Chondrocyte (in vitro differentiated cells): ENCODE measurements around the gene LPAR1. TPM values are rescaled to one million over a fixed set of nuclear protein-coding genes. Genes with fewer than 3 reads are reported as not detected.

Source experiments
- DNase-seq: peaks from one replicate; pipeline ENCODE4 v3.0.0; 2021; ENCODE audit warnings: mixed read lengths, low spot score
- H3K27ac Mint-ChIP-seq: one replicate; pipeline ENCODE4 v1.8.0; 2021; ENCODE audit warnings: mild to moderate bottlenecking, moderate library complexity, mixed read lengths; ENCODE audit not compliant: unreplicated experiment
- H3K27me3 Mint-ChIP-seq: 2 replicates; pipeline ENCODE4 v1.8.0; 2021; ENCODE audit warnings: low read depth, mixed read lengths
- H3K36me3 Mint-ChIP-seq: 2 replicates; pipeline ENCODE4 v1.8.0; 2021; ENCODE audit warnings: low read depth, mixed read lengths
- H3K4me1 Mint-ChIP-seq: 2 replicates; pipeline ENCODE4 v1.8.0; 2021; ENCODE audit warnings: low read depth, mild to moderate bottlenecking, mixed read lengths
- H3K4me3 Mint-ChIP-seq: one replicate; pipeline ENCODE4 v1.8.0; 2021; ENCODE audit warnings: mild to moderate bottlenecking, moderate library complexity, mixed read lengths; ENCODE audit not compliant: unreplicated experiment
- H3K9me3 Mint-ChIP-seq: 2 replicates; pipeline ENCODE4 v1.8.0; 2021; ENCODE audit warnings: low read depth, mixed read lengths
- long read RNA-seq: library from polyadenylated mRNA; stranded (forward); transcript quantifications from one replicate; pipeline ENCODE4 v2.0.0, GENCODE V29; 2021
- total RNA-seq: library from RNA; stranded (reverse); gene quantifications from 3 replicates; pipeline ENCODE4 v1.2.1, GENCODE V29; 2021
- TF ChIP-seq, protein P1 (sequence below): fragments of 200-600 bp; sonication (generic); IDR thresholded peaks from 2 replicates; pipeline ENCODE4 v1.5.0; 2021; ENCODE audit warnings: antibody characterized with exemption, mild to moderate bottlenecking, moderate library complexity

Gene LPAR1, protein sequence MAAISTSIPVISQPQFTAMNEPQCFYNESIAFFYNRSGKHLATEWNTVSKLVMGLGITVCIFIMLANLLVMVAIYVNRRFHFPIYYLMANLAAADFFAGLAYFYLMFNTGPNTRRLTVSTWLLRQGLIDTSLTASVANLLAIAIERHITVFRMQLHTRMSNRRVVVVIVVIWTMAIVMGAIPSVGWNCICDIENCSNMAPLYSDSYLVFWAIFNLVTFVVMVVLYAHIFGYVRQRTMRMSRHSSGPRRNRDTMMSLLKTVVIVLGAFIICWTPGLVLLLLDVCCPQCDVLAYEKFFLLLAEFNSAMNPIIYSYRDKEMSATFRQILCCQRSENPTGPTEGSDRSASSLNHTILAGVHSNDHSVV
- 33.5 to 35.4 TPM (median 34.0 TPM) in 3 replicates for total RNA-seq
- long read RNA-seq, partial matches to known transcripts = 0 of 45 reads
- long read RNA-seq, other reads (novel, unspliced or antisense) = 40 of 45 reads

DNA sequence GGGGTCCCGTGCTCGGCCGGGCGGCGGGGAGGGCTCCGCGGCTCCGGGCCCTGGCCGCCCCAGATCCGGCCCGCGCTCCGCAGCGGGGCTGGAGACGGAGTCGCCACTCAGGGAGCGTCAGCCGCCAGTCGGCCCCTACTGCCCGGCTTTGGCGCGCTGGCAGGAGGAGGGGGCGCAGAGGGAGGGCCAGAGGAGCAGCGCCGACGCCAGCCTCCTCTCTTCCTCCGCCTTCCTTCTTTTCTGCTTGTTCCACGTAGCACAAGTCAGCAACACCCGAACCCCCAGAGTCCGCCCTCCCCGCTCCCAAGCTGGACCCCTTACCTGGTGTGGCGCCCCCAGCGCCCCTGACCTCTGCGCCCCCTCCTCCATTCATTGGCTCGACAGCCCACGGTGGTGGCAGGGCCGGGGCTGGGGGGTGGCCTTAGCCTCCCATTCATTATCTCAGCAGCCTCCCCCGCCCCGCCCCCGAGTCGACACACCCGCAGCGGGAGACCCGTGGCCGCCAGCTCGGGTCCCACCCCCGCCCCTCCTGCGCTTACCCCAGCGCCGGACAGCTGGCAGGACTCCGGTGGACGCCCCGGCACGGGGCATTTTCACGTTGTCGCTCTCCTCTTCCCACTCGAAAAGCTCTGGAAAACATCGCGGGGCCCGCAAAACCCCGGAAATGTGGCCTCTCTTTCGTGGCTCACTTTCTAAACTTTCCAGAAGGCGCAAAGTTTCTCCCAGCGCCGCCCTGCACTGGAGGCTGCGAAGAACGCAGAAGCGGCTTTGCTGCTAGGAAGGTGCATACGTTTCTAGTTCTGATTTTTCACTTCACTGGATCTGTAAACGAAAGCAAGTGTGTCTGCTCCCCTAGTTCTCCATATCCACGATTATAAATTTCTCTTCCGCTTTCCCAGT lies at the start of gene LPAR1:
LPAR1 (minus strand) TSS at position 140 of the 900 bp plus-strand sequence. CDS start 66,353 bp downstream, outside the sequence.
- no peaks in the 10 kb centered on the region for H3K27me3 Mint-ChIP-seq
- no peaks in the 10 kb centered on the region for H3K9me3 Mint-ChIP-seq
- TF ChIP-seq, protein P1, sequence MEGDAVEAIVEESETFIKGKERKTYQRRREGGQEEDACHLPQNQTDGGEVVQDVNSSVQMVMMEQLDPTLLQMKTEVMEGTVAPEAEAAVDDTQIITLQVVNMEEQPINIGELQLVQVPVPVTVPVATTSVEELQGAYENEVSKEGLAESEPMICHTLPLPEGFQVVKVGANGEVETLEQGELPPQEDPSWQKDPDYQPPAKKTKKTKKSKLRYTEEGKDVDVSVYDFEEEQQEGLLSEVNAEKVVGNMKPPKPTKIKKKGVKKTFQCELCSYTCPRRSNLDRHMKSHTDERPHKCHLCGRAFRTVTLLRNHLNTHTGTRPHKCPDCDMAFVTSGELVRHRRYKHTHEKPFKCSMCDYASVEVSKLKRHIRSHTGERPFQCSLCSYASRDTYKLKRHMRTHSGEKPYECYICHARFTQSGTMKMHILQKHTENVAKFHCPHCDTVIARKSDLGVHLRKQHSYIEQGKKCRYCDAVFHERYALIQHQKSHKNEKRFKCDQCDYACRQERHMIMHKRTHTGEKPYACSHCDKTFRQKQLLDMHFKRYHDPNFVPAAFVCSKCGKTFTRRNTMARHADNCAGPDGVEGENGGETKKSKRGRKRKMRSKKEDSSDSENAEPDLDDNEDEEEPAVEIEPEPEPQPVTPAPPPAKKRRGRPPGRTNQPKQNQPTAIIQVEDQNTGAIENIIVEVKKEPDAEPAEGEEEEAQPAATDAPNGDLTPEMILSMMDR = no peak
- peaks cover 47% of the 10 kb centered on the region for H3K4me1 Mint-ChIP-seq
- peak within 1 kb of the TSS; percentile 87 for H3K27ac Mint-ChIP-seq
- H3K4me3 Mint-ChIP-seq = peak within 1 kb of the TSS; percentile 83
- DNase-seq = peak; percentile 85
- H3K36me3 Mint-ChIP-seq = no peaks in the 10 kb centered on the region

DNA sequence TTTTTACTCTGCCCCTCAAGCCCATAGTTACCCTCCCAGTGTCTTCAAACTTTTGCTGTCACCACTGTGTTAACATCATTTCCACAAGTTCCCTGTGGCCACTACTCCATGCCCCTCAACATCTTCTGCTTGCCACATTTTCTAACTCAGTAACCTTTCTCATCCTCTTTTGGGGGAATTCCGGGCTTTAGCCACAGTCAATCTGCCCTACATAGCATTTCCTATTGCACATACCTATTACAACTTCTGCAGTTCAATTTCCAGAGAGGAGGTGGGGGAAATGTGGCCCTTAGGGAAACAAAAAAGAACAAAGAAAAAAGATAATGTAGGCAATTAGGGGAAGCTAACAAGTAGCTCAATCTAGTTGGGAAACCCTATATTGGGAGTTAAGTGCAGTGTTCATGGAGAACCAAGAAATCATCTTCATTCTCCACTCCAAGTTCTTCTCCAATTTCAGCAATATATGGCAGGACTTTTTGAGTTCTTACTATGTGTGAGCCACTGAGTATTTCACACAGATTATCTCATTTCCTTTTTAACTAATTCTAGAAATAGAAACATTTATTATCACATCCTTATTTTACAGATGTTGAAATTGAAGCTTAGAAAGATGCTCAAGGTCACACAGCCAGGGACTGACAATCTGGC lies 40.2 kb upstream of the LPAR1 start:
- TF ChIP-seq, protein P1 = no peak
- no peak overlapping the region for H3K27ac Mint-ChIP-seq
- H3K9me3 Mint-ChIP-seq = no peaks in the 10 kb centered on the region
- DNase-seq = no peak
- H3K4me3 Mint-ChIP-seq = no peak overlapping the region
- no peaks in the 10 kb centered on the region for H3K27me3 Mint-ChIP-seq
- H3K36me3 Mint-ChIP-seq = no peaks in the 10 kb centered on the region
- no peaks in the 10 kb centered on the region for H3K4me1 Mint-ChIP-seq

DNA sequence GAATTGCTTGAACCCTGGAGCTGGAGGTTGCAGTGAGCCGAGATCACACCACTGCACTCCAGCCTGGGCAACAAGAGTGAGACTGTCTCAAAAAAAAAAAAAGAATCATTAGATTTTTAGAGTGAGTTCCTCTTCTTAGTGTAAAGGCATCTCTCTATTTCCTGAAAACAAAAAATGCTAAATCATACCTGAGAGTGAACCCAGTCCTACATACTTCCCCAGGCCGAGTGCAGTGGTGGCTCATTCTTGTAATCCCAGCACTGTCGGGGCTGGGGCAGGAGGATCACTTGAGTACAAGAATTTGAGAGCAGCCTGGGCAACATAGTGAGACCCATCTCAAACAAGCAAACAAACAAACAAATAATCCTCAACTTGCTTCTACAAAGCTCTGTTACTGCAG lies 38.2 kb upstream of the LPAR1 start:
- no peaks in the 10 kb centered on the region for H3K9me3 Mint-ChIP-seq
- H3K36me3 Mint-ChIP-seq = no peaks in the 10 kb centered on the region
- TF ChIP-seq, protein P1 = no peak
- H3K4me1 Mint-ChIP-seq = no peaks in the 10 kb centered on the region
- H3K27ac Mint-ChIP-seq = no peak overlapping the region
- no peak for DNase-seq
- no peaks in the 10 kb centered on the region for H3K27me3 Mint-ChIP-seq
- H3K4me3 Mint-ChIP-seq = no peak overlapping the region

DNA sequence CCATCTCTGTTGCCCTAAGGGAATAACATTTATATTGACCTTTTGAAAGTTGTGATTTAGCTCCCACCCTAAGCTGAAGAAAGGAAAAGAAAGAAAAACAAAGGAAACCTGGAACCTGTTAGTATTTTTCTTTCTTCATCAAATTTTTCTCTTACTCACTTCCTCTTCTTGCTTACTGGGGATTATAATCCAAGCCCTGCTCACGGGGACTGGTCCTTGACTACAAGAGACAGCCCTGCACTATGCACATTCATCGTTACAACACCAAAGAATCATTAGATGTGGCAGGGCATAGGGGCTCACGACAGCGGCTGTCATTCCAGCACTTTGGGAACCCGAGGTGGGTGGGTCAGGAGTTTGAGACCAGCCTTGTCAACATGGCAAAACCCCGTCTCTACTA lies 37.8 kb upstream of the LPAR1 start:
- H3K27me3 Mint-ChIP-seq = no peaks in the 10 kb centered on the region
- no peak overlapping the region for H3K27ac Mint-ChIP-seq
- TF ChIP-seq, protein P1 = no peak
- H3K4me1 Mint-ChIP-seq = no peaks in the 10 kb centered on the region
- no peak overlapping the region for H3K4me3 Mint-ChIP-seq
- H3K36me3 Mint-ChIP-seq = no peaks in the 10 kb centered on the region
- no peak for DNase-seq
- H3K9me3 Mint-ChIP-seq = no peaks in the 10 kb centered on the region

DNA sequence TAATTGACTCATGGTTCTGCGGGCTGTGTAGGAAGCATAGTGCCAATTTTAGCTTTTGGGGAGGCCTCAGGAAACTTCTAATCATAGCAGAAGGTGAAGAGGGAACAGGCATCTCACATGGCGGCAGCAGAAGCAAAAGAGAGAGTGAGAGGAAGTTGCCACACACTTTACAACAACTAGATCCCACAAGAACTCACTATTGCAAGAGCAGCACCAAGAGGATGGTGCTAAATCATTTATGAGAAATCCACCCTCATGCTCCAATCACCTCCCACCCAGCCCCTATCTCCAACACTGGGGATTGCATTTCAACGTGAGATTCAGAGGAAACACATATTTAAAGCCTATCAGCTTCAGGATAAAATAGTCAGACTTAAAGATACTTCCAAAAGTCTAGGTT lies 36.1 kb upstream of the LPAR1 start:
- Mint-ChIP-seq H3K4me1 (no peaks in the 10 kb centered on the region), H3K27ac (no peak overlapping the region), H3K36me3 (no peaks in the 10 kb centered on the region), H3K4me3 (no peak overlapping the region), H3K27me3 (no peaks in the 10 kb centered on the region), H3K9me3 (no peaks in the 10 kb centered on the region)
- DNase-seq = no peak
- TF ChIP-seq, protein P1 = no peak
